ENCODE data around the gene CACNA1G. TPM values are rescaled to one million over a fixed set of nuclear protein-coding genes. Genes with fewer than 3 reads are reported as not detected.

The CACNA1G gene
- polyA plus RNA-seq, 1 donor (not counting 4 experiments of a cell fraction or from before 2014, with no cell fraction given), result 0.07 TPM

DNA sequence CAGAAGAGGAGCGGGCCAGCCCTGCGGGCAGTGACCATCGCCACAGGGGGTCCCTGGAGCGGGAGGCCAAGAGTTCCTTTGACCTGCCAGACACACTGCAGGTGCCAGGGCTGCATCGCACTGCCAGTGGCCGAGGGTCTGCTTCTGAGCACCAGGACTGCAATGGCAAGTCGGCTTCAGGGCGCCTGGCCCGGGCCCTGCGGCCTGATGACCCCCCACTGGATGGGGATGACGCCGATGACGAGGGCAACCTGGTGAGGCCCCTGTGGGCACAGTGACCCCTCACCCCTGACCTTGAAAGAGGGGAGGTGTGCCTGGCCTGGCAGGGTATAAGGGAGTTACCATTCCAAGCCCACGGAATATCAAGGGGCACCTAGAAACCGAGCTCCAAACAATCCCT is 39.1 kb downstream of the CACNA1G start:
- Histone ChIP-seq H3K27ac (ENCODE audit: control insufficient read depth, insufficient read depth, low read length) (no peak overlapping the region), H4K20me1 (ENCODE audit: control insufficient read depth, extremely low read depth, insufficient read depth, low read length) (peaks cover 2% of the 10 kb centered on the region), H3K27me3 (ENCODE audit: control insufficient read depth, extremely low read depth, insufficient read depth, low read length) (peaks cover 41% of the 10 kb centered on the region), H2AFZ (ENCODE audit: control insufficient read depth, low read length) (no peak overlapping the region), H3K79me2 (ENCODE audit: control insufficient read depth, insufficient read depth, low read length) (no peaks in the 10 kb centered on the region), H3K4me3 (ENCODE audit: control insufficient read depth in 2 of 3, extremely low read depth in 1 of 3, insufficient read depth in 2 of 3, low read depth in 1 of 3, low read length in 3 of 3) (no peak overlapping the region), H3K36me3 (ENCODE audit: control insufficient read depth in 2 of 2, extremely low read depth in 1 of 2, insufficient read depth in 2 of 2, low read length in 2 of 2) (no peaks in the 10 kb centered on the region), H3K9ac (ENCODE audit: control insufficient read depth, extremely low read depth, insufficient read depth, low read length) (no peak overlapping the region), H3K4me1 (ENCODE audit: control insufficient read depth, extremely low read depth, insufficient read depth, low read length) (no peaks in the 10 kb centered on the region), H3K4me2 (ENCODE audit: control insufficient read depth, extremely low read depth, insufficient read depth, low read depth, low read length) (no peak overlapping the region), H3K9me1 (ENCODE audit: control insufficient read depth, extremely low read depth, insufficient read depth, low read length) (no peaks in the 10 kb centered on the region), H3K9me3 (ENCODE audit: control insufficient read depth, low read depth, low read length) (no peaks in the 10 kb centered on the region)
- dilution Hi-C loops (cut with MboI; ENCODE audit: extremely low pct_ligation_motif_present, low sequenced_read_pairs), result no loop called here
- FAIRE-seq (no peak), DNase-seq (ENCODE audit: low read depth, low spot score) (no peak)
- TF ChIP-seq, protein P1, sequence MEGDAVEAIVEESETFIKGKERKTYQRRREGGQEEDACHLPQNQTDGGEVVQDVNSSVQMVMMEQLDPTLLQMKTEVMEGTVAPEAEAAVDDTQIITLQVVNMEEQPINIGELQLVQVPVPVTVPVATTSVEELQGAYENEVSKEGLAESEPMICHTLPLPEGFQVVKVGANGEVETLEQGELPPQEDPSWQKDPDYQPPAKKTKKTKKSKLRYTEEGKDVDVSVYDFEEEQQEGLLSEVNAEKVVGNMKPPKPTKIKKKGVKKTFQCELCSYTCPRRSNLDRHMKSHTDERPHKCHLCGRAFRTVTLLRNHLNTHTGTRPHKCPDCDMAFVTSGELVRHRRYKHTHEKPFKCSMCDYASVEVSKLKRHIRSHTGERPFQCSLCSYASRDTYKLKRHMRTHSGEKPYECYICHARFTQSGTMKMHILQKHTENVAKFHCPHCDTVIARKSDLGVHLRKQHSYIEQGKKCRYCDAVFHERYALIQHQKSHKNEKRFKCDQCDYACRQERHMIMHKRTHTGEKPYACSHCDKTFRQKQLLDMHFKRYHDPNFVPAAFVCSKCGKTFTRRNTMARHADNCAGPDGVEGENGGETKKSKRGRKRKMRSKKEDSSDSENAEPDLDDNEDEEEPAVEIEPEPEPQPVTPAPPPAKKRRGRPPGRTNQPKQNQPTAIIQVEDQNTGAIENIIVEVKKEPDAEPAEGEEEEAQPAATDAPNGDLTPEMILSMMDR (optimal IDR thresholded peaks at IDR 0.05 in 1 of 3, IDR thresholded peaks at IDR 0.05 in 1 of 3, conservative IDR thresholded peaks at IDR 0.05 in 1 of 3; ENCODE audit: extremely low read depth in 1 of 3, insufficient read depth in 2 of 3, low read length in 3 of 3), result no peak
- TF ChIP-seq EZH2 (IDR thresholded peaks at IDR 0.05; ENCODE audit: low read length), result no peak

DNA sequence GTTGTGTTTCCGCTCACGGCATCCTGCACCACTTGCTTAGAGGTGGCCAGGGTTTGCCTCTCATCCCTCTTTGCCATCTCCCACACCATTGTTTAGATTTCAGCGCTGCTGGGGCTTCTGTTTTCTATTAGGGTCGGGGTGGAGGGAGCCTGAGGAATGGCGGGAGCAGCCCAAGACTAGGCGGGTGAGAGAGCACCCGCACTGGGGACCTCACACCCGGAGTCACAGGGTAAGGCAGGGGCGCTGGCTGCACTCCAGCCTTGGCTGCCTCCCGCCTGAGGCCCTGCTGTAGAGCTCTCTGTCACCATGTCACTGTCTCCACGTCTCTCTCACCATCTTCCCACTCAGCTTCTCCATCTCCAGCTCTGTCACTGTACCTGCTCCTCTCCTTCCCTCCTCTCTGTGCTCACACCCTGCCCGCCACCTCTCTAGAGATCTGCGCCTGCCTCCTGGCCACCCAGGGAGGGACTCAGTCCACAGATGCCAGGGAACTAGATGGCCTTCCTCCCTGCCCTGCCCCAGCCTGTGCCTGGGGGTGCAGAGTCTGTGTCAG is 41.4 kb downstream of the CACNA1G start:
- Histone ChIP-seq H3K9me1 (ENCODE audit: control insufficient read depth, extremely low read depth, insufficient read depth, low read length) (no peaks in the 10 kb centered on the region), H2AFZ (ENCODE audit: control insufficient read depth, low read length) (no peak overlapping the region), H3K9me3 (ENCODE audit: control insufficient read depth, low read depth, low read length) (no peaks in the 10 kb centered on the region), H3K9ac (ENCODE audit: control insufficient read depth, extremely low read depth, insufficient read depth, low read length) (no peak overlapping the region), H3K4me1 (ENCODE audit: control insufficient read depth, extremely low read depth, insufficient read depth, low read length) (peaks cover 2% of the 10 kb centered on the region), H3K27me3 (ENCODE audit: control insufficient read depth, extremely low read depth, insufficient read depth, low read length) (peaks cover 51% of the 10 kb centered on the region), H3K27ac (ENCODE audit: control insufficient read depth, insufficient read depth, low read length) (no peak overlapping the region), H3K79me2 (ENCODE audit: control insufficient read depth, insufficient read depth, low read length) (no peaks in the 10 kb centered on the region), H4K20me1 (ENCODE audit: control insufficient read depth, extremely low read depth, insufficient read depth, low read length) (peaks cover 2% of the 10 kb centered on the region), H3K4me2 (ENCODE audit: control insufficient read depth, extremely low read depth, insufficient read depth, low read depth, low read length) (no peak overlapping the region), H3K4me3 (ENCODE audit: control insufficient read depth in 2 of 3, extremely low read depth in 1 of 3, insufficient read depth in 2 of 3, low read depth in 1 of 3, low read length in 3 of 3) (no peak overlapping the region), H3K36me3 (ENCODE audit: control insufficient read depth in 2 of 2, extremely low read depth in 1 of 2, insufficient read depth in 2 of 2, low read length in 2 of 2) (no peaks in the 10 kb centered on the region)
- DNase-seq (ENCODE audit: low read depth, low spot score) (no peak), FAIRE-seq (no peak)
- TF ChIP-seq, protein P1 (optimal IDR thresholded peaks at IDR 0.05 in 1 of 3, IDR thresholded peaks at IDR 0.05 in 1 of 3, conservative IDR thresholded peaks at IDR 0.05 in 1 of 3; ENCODE audit: extremely low read depth in 1 of 3, insufficient read depth in 2 of 3, low read length in 3 of 3), result no peak
- TF ChIP-seq EZH2 (IDR thresholded peaks at IDR 0.05; ENCODE audit: low read length), result no peak
- dilution Hi-C loops (cut with MboI; ENCODE audit: extremely low pct_ligation_motif_present, low sequenced_read_pairs), result no loop called here
